ENCODE results near the gene LMTK2.
A peak's percentile ranks its signal among the peaks of the same experiment; 100 is the strongest.

Gene LMTK2

DNA sequence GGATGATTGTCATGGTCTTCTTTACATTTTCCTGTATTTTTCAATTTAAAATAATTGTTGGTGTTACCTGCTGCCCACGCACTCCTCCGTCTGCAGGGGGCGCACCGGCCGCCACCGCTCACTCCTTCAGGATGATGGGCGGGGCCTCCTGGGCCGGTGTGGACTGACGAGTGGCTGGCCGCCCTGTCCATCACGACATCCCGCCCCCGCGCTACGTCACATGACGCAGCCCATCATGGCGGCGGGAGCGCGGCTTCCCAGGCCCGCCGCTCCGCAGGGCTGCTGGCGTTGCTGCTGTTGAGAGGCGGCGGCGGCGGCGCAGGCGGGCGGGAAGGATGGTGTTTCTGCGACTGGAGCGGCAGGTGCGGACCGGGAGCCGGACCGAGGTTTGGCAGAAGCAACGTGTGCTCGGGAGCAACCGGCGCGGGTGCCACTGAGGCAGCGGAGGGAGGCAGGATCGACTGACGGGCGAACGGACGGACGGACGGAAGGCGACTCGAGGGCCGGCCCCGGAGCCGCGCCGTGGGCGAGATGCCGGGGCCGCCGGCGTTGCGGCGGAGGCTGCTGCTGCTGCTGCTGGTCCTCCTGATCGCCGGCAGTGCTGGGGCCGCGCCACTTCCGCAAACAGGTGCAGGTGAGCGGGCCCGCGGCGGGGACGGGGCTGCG, at the start of gene LMTK2:
TSS of gene LMTK2 (plus strand) at position 216 of the 666 bp plus-strand sequence. CDS start at position 532, 316 bp downstream.
- peak; percentile 26 to 96 (median 88) for DNase-seq

DNA sequence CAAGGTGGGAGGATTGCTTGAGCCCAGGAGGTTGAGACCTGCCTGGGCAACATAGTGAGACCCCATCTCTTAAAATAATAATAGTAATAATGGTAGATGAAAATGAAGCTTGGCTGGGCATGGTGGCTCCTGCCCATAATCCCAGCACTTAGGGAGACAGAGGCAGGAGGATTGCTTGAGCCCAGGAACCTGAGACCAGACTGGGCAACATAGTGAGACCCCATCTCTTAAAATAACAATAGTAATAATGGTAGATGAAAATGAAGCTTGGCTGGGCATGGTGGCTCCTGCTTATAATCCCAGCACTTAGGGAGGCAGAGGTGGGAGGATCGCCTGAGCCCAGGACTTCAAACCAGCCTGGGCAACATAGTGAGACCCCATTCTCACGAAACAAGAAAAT, 49.5 kb upstream of the LMTK2 start:
- no peak for DNase-seq

DNA sequence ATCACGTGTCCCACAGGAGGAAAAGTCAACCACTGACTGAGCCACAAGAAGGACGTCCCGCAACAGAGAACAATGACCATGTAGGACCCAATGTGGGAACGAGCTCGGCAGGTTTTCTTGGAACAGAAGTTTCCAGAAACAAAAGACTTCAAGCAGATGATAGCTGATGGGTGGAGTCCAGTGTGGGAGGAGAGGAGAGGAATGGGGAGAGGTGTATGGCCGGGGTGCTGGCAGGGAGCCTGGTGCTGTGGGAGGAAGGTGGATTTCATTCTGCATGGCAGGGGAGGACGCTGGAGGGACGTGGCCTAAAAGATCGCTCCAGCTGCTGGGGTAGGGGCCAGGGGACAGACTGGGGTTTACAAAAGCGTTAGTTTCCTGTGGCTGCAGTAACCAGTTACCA, 48.5 kb upstream of the LMTK2 start:
- DNase-seq, result no peak

DNA sequence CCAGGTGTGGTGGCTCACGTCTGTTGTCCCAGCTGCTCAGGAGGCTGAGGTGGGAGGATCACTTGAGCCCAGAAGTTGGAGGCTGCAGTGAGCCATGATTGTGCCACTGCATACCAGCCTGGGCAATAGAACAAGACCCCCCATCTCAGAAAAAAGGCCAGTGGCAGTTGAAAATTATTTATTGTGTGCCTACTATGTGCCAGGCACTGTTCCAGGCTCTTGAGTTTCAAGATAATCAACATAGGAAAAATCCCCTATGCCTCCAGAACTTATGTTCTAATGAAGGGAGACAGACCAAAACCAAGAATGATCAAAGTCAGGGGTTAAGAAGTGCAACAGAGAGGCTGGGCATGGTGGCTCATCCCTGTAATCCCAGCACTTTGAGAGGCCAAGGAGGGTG, 42.4 kb upstream of the LMTK2 start:
- DNase-seq, result no peak

DNA sequence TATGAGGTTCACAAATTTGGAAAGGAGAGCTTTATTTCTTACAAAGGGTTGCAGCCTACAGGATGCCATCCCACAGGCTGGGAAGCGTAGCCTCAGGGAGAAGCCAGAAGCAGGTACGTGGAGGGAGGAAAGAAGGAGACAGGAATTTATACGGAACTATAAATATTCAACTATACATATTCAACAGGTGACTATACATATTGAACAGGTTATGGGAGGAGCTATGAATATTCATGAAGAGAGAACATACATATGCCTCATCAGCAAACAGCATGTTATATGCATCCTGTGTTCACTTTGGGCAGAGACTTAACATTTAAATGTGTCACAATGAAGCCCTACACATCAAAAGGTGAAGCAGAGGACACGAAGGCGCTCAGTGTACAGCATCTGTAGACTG, 40.5 kb upstream of the LMTK2 start:
- DNase-seq, result no peak

DNA sequence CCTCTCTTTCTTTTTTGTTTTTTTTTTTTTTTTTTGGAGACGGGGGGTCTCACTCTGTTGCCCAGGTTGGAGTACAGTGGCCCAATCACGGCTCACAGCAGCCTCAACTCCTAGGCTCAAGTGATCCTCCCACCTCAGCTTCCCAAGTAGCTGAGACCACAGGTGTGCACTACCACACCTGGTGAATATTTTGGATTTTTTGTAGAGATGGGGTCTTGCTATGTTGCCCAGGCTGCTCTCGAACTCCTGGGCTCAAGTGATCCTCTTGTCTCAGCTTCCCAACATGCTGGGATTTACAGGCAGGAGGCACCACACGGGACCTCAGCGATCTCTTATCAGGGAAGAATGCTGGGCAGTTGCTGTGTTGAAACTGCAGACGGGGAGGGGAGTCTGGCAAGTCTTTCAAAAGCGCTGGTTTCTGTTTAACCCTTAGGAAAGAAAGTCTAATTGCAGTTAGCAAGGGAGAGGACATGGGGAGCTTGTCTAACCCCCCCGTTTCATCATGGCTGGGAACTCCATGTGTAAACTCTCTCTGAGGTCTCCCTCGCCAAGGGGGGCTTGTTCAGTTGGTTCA, 39.6 kb upstream of the LMTK2 start:
- no peak for DNase-seq

DNA sequence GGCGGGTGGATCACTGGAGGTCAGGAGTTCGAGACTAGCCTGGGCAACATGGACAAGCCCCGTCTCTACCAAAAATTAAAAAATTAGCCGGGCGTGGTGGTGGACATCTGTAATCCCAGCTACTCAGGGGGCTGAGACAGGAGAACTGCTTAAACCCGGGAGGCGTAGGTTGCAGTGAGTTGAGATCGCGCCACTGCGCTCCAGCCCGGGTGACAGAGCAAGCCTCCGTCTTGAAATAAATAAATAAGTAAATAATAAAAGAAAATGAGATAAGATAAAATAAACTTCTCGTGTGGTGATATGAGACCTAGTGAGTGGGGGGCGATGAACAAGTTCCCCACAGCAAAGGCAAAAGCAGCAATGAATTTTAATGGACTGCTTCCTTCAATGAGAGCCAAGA, 33.6 kb upstream of the LMTK2 start:
- DNase-seq, result no peak

DNA sequence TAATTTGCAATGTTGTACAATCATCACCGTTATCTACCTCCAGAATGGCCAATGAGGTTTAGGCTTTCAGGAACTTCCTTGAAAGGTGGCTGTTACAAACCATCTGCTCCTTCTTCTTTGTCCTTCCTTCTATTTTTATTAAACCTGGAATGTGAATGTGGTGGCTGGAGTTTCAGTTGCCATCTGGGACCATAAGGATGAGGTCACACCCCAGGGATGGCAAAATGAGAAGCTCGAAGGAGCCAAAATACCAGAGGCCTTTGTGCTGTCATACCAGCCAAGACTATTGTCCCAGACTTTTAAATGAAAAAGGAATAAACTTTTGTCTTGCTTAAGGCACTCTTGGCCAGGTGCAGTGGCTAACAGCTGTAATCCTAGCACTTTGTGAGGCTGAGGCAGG, 30.9 kb upstream of the LMTK2 start:
- DNase-seq, result no peak

DNA sequence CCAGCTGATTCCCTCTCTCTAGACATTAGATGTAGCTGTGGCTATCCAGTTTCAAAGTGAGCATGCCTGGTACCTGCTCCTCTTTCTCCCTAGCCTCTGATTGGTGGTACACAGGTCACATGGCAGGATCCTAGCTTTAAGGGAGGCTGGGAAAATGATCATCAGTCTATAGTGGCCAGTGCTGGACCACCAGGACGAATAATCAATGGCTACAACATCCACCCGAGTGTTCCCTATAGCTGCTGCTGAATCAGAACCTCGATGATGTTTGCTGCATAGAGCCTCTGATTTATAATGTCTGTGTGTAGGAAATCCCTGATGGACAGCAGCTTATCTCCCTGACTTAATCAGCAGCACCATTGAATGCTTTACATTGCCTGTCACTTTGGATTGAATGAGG, 28.9 kb upstream of the LMTK2 start:
- no peak for DNase-seq

DNA sequence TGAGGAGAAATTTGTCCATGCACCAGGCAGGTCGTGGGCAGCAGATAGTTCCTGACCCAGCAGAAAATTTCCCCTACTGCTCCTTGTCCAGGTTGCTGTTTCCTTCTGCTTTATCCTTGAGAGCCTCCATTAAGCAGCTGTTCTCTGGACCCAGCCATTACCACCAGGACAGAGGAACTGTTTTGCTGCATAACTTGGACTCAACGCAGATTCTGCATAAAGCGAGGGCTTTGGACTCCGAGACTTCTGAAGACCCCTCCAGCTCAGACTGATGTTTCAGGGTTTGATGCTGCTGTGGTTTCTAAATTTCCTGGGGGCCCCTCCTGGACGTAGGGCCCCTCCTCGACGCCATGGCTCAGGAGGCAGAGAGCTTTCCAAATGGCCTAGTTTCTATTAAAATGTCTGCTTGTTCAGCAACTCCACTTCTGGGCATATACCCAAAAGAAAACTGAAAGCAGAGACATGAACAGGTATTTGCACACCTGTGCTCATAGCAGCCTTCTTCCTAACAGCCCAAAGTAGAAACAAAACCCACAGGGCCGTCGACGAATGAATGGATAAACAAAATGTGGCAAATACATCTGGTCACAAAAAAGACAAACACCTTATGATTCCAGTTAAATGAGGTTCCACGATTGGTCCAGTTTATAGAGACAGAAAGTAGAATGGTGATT, 28.3 kb upstream of the LMTK2 start:
- peak in 1 of 51 donors; percentile 1 for DNase-seq

DNA sequence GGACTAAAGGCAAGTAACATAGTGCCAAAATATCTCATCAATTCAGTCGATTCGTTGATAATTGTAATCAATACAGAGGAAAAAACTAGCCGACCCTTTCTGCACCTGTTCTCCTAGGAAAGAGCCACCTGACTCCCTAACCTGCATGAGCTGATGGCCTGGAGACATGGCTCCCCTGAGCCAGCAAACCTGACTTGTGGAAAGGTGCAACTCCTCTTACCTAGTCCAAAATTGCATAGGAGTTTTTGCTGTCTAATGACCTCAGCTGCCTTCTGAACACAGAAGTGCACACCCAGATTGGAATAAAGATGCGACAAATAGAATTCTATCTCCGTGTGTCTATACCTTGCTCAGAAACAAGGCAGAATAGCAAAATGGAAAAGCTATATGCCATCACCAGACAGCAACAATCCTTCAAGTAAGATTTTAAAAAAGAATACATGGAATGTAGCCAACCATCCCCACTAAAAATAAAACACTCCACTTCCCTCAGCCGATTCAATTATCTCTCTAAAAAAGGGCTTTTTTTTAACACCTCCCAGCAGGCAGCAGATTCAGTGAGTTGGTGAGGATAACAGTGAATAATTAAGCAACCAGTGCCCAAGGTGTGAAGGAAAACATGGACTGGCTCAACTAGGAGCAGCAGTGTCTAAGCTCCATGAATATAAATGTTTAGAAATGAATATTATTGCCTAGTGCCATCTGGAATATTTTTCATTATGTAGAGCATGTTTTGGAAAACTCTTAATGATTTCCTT, 26.6 kb upstream of the LMTK2 start:
- peak in 2 of 51 donors; percentile 4 to 41 for DNase-seq

DNA sequence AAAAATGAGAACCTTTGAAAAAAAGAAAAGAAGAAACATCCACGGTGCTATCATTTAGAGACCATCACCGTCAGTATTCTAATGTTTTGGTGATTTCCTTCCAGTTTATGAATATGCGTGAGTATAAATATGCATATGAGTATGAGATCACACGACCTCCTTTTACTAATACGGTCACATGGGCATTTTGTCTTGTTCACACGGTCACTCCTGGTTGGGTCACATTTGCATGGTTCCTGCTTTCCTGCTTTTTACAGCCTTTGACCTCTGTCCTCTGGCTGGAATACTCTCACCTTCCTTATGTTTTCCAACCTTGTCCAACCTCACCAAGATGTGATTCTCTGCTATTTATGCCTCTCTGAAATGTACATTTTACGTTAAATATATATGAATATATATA, 25.3 kb upstream of the LMTK2 start:
- DNase-seq, result no peak

DNA sequence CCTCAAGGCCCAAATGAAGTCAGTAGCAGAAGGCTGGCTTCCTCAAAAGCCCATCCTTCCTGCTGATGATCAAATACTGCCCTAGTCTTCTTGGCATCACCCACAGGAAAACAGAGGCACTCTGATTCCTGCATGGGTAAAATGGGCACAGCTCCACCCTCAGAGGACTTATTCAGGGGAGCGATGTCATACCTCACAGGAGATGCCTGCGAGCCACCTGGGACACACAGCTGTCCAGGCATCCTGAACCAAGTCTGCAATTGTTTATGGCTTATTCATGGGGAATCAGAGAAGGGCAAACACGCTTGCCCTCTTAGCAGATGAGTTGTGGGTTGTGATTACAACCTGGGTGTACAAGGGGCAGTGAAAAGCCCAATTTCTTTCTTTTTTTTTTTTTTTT, 22.0 kb upstream of the LMTK2 start:
- DNase-seq, result no peak

DNA sequence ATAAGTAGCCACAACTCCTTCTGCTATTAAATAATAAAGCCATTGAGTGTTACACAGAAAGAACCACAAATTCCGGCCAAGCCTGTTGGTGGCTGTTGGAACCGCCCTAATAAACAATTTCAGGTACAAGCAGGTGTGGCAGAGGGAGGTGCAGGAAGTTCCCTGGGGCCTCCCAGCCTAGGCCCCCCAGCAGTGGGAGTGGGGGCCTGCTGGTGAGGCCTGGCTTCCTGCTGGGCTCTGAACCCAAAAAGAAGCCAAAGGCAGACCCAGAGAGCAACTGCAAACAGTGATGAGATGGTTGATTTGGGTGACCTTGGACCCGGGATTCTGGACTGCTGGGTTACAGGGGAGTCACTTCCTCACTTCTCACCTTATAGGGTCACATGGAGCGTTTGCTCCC, 21.0 kb upstream of the LMTK2 start:
- DNase-seq, result no peak

DNA sequence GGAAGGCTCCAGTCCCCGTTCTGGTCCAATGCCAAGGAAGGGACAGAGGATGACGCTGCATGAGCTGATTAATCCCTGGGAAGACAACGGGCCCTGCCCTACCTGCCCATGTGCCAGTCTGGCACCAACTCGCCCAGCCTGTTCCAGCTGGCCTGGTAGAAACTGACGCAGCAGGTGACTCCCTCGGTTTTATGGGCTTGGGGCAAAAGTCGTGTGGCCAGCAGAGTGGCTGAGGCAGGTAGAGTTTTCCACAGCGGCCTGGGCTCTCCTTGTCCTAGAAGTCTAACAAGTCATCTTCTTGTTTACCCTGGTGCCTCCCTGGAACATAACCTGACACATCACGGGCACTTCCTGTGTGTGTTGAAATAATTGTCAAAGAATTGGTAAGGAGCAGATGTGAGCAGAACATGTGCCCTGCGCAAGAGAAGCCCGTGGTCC, 20.4 kb upstream of the LMTK2 start:
- DNase-seq, result no peak

DNA sequence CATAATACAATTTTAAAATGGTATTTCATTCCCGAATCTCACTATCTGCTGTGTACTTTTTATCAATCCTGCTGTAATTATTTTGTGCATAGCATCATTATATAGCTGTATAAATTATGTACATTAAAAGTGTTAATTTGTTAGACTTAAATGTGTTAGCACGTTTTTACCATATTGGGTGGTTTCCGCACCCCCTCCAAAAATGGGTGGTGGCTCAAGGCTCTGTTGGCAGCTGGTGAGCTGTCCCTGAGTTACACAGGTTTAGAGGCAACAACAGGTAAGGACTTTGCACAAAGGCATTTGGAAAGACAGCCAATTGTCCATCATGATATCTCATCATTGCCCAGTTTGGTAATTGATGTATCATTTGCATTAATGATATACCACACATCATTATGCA, 18.6 kb upstream of the LMTK2 start:
- no peak for DNase-seq

DNA sequence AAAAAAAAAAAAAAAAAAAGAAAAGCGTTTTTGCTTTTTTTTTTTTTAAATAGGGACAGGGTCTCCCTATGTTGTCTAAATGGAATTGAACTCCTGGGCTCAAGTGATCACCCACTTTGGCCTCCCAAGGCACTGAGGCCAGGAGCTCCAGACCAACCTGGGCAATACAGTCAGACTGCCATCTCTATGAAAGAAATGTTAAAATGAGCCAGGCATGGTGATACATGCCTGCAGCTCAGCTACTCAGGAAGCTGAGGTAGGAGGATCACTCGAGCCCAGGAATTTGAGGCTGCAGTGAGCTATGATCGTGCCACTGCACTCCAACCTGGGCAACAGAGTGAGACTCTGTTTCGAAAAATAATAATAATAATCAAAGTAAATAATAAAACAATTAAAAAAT, 16.5 kb upstream of the LMTK2 start:
- DNase-seq, result no peak

DNA sequence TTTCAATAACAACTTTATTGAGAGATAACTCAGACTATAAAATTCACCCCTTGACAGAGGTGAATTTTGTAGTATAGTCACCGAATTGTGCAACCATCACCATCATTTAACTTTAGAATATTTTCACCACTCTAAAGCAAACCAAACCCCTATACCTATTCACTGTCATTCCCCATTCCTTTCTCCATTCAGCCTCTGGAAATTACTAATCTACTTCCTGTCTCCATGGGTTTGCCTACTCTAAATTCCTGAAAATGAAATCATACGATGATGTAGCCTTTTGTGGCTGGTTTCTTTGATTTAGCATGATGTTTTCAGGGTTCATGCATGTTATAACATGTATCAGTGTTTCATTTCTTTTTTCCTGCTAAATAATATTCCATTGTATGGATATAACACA, 15.6 kb upstream of the LMTK2 start:
- no peak for DNase-seq

DNA sequence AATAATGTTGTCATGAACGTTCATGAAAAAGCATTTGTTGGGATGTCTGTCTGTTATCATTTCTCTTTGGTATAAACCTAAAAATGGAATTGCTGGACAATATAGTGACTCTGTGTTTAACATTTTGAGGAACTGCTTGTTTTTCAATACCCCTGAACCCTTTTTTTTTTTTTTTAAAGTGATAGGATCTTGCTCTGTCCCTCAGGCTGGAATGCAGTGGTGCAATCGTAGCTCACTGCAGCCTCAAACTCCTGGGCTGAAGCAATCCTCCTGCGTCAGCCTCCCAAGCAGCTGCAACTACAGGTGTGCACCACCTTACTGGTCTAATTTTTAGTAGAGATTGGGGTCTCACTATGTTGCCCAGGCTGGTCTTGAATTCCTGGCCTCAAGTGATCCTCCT, 15.1 kb upstream of the LMTK2 start:
- DNase-seq, result no peak

DNA sequence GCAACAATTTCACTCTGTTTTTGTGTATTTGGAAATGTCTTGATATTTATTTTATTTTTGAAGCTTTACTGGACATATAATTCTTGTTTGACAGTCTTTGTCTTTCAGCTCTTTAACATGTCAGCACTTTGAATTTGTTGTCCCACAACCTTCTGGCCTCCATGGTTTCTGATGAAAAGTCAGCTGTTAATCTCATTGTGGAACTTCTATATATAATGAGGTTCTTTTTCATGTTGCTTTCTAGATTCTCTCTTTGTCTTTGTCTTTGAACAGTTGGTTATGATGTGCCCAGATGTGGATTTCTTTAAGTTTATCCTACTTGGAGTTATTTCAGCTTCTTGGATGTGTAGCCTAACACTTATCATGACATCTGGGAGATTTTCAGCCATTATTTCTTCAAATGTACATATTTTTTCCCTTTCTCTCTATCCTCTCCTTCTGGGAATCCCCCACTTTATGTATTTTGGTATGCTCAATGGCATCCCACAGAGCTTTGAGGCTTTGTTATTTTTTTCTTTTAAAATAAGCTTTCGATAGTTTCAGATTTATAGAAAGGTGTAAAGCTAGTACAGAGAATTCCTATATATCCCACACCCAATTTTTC, 9.5 kb upstream of the LMTK2 start:
- no peak for DNase-seq

DNA sequence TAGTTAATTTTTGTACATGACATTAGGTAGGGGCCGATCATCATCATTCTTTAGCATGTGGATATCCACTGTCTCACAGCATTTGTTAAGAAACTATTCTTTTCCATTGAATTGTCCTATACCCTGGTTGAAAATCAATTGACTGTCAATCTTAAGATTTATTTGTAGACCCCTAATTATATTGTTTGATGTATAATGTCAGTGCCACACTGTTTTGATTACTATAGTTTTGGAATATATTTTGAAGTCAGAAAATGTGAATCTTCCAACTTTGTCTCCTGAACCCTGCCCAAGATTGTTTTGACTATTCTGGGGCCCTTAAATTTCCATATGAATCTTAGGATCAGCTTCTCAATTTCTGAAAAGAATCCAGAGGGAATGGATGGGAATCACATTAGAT, 6.6 kb upstream of the LMTK2 start:
- DNase-seq, result no peak

DNA sequence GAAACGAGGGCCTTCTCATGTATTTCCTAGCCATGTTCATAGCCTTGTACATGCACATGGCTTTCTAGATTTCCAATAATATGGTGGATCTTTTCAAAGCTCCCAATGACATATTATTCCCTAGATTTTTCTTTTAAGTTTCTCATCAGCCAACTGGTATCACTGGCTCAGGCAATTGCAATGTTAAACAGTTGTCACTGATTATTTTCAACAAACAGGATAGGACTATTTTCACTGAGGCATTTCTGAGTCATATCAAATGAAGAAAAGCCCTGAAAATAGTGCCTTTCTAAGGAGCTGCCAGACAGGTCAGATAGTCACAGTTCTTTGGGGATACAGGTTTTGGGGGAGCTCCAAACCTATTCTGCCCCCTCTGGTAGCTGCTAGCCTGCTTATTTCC, 4.5 kb upstream of the LMTK2 start:
- no peak for DNase-seq
